ENCODE data around the gene PRG3.

DNA sequence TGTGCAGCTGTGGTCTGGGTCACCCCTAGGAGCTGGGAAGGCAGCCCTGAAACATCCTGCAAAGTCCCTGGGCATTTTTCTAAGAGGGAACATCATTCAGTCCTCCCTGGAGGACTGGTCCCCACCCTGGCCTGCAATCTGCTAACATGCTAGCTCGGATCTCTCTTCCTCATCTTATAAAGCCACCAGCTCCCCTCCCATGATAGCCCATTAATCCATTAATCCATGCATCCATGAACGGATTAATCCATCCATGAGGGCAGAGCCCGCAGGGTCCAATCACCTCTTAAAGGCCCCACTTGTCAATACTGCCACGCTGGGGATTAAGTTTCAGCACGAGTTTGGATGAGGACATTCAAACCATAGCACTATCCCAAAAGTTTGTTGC is 12.1 kb downstream of the PRG3 start:
- TF ChIP-seq CTCF (IDR thresholded peaks at IDR 0.05) (no peak), EZH2 (IDR thresholded peaks at IDR 0.05; ENCODE audit: borderline replicate concordance, insufficient read depth, low read depth, low read length, poor library complexity, severe bottlenecking) (no peak)

Measured in B cell (primary cell).